ENCODE measurements around the gene TMEM120B.

DNA sequence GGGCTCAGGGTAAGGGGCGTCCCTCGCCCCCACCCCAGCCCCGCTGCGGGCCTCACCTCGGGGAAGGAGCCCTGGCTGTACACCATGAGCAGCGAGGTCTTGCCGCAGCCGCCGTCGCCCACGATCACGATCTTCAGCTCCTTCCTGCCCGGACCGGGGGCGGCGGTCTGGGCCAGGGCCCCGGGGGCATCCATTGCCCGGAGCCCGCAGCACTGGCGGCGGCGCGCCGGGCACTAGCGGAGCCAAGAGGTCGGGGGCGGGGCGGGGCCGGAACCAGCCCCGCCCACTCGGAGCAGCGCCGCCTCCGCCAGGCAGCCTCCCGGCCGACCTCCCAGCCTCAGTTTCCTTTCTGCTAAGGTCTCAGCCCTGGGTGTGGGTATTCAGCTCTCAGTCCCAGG lies 80.9 kb downstream of the TMEM120B start, which contains the start of gene RHOF:
- TF ChIP-seq, protein P1, sequence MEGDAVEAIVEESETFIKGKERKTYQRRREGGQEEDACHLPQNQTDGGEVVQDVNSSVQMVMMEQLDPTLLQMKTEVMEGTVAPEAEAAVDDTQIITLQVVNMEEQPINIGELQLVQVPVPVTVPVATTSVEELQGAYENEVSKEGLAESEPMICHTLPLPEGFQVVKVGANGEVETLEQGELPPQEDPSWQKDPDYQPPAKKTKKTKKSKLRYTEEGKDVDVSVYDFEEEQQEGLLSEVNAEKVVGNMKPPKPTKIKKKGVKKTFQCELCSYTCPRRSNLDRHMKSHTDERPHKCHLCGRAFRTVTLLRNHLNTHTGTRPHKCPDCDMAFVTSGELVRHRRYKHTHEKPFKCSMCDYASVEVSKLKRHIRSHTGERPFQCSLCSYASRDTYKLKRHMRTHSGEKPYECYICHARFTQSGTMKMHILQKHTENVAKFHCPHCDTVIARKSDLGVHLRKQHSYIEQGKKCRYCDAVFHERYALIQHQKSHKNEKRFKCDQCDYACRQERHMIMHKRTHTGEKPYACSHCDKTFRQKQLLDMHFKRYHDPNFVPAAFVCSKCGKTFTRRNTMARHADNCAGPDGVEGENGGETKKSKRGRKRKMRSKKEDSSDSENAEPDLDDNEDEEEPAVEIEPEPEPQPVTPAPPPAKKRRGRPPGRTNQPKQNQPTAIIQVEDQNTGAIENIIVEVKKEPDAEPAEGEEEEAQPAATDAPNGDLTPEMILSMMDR (conservative IDR thresholded peaks at IDR 0.05; ENCODE audit: low read length) = no peak
- TF ChIP-seq EZH2phosphoT487 (IDR thresholded peaks at IDR 0.05; ENCODE audit: borderline replicate concordance, low read depth, low read length) = no peak

Data from OCI-LY7 (cell line).